MM.1S (cell line): Measurements from ENCODE around the gene HYOU1.

Experiments used
- EZH2 ChIP-seq: fragments of 300-600 bp; sonication (generic); optimal IDR thresholded peaks from 2 replicates; pipeline ENCODE3; 2017; ENCODE audit warnings: low read depth, mild to moderate bottlenecking, antibody characterized with exemption, low read length, mixed read lengths
- EZH2phosphoT487 ChIP-seq: fragments of 300-600 bp; sonication (generic); IDR thresholded peaks from 2 replicates; pipeline ENCODE4 v1.6.1; 2018; ENCODE audit warnings: antibody characterized with exemption, low read length
- TF ChIP-seq, protein P1 (sequence below): fragments of 300-600 bp; sonication (generic); IDR thresholded peaks from 2 replicates; pipeline ENCODE4 v1.5.1; 2016; ENCODE audit warnings: antibody characterized with exemption, low read length, mixed read lengths

DNA sequence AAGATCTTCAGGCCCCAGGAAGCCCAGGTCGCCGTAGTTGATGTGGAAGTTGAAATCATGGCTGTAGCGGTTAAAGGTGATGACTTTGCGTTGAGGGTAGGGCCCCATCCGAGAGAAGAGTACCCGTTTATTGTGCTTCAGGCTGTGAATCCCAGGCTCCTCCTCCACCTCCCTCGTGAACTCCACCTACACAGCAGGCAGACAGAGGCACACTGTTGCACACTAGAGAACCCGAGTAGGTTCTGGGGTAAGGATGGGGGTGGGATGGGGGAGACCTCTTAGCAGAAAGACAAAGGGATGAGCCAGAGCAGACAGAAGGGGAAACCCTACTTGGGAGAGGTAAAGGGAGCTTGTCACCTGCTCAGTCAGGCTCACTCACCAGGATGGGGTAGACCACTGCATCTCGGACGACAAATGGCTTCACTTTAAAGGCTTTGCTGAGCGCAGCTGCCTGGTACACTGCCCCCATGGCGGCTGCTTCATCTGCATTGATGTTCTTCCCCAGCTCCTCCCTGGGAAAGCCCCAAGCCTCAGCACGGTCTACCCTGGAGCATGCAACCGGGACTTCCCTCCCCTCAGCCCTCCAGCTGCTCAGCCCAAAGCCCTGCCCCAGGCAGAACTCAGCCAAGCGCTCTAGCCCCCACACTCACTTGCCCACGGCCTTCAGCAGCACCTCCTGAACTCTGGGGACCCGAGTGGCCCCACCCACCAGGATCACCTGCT, 5.4 kb downstream of the HYOU1 start:
- TF ChIP-seq, protein P1, sequence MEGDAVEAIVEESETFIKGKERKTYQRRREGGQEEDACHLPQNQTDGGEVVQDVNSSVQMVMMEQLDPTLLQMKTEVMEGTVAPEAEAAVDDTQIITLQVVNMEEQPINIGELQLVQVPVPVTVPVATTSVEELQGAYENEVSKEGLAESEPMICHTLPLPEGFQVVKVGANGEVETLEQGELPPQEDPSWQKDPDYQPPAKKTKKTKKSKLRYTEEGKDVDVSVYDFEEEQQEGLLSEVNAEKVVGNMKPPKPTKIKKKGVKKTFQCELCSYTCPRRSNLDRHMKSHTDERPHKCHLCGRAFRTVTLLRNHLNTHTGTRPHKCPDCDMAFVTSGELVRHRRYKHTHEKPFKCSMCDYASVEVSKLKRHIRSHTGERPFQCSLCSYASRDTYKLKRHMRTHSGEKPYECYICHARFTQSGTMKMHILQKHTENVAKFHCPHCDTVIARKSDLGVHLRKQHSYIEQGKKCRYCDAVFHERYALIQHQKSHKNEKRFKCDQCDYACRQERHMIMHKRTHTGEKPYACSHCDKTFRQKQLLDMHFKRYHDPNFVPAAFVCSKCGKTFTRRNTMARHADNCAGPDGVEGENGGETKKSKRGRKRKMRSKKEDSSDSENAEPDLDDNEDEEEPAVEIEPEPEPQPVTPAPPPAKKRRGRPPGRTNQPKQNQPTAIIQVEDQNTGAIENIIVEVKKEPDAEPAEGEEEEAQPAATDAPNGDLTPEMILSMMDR = no peak
- TF ChIP-seq EZH2 (no peak), EZH2phosphoT487 (no peak)
